H1 (cell line): ENCODE measurements around the gene CIT. TPM values are rescaled to one million over a fixed set of nuclear protein-coding genes. Genes with fewer than 3 reads are reported as not detected.

Source experiments
- CTCF ChIA-PET: fragments of 300-600 bp; sonication (Branson Sonifier 250); formaldehyde crosslinking; loops from one replicate; lab custom pipeline; 2021; ENCODE audit not compliant: partially characterized antibody; lab: Charles Lee
- POLR2A ChIA-PET: fragments of 300-600 bp; sonication (Branson Sonifier 250); formaldehyde crosslinking; loops from one replicate; lab custom pipeline; 2021; ENCODE audit warnings: inconsistent platforms; ENCODE audit not compliant: partially characterized antibody; lab: Charles Lee
- DNase-seq, 2 experiments: peaks; one replicate each; pipeline versions ENCODE4 v3.0.0 to v3.0.0-alpha.2; 2010 to 2022; ENCODE audit warnings: low spot score in 2 of 2, low read depth in 1 of 2, mixed read lengths in 1 of 2
- FAIRE-seq: peaks from 2 replicates; lab custom pipeline; 2011; peaks lifted over from hg19 to GRCh38; lab: Jason Lieb, UNC
- H2AFZ ChIP-seq: 2 replicates; pipeline ENCODE4 v1.8.1; 2012; ENCODE audit warnings: low read length, inconsistent platforms
- H2AK5ac ChIP-seq: 2 replicates; pipeline ENCODE4 v1.6.1; 2013; ENCODE audit warnings: low read depth, low read length
- H2BK120ac ChIP-seq: replicated peaks from 2 replicates; pipeline ENCODE3; 2013; ENCODE audit warnings: low read depth, low read length, inconsistent platforms
- H2BK12ac ChIP-seq: 2 replicates; pipeline ENCODE4 v1.6.1; 2013; ENCODE audit warnings: low read depth, low read length
- H2BK15ac ChIP-seq: 2 replicates; pipeline ENCODE4 v1.6.1; 2013; ENCODE audit warnings: low read length
- H2BK20ac ChIP-seq: 2 replicates; pipeline ENCODE4 v1.6.1; 2013; ENCODE audit warnings: low read length
- H2BK5ac ChIP-seq: 2 replicates; pipeline ENCODE4 v1.6.1; 2013; ENCODE audit warnings: low read depth, low read length
- H3K14ac ChIP-seq: 2 replicates; pipeline ENCODE4 v1.6.1; 2013; ENCODE audit warnings: inconsistent platforms; ENCODE audit not compliant: insufficient read length
- H3K18ac ChIP-seq: 2 replicates; pipeline ENCODE4 v1.6.1; 2013; ENCODE audit warnings: low read length; ENCODE audit errors: extremely low read depth
- H3K23ac ChIP-seq: 2 replicates; pipeline ENCODE4 v1.6.1; 2013; ENCODE audit warnings: inconsistent platforms; ENCODE audit not compliant: insufficient read length
- H3K23me2 ChIP-seq: 2 replicates; pipeline ENCODE4 v1.6.1; 2013; ENCODE audit warnings: low read depth, low read length
- H3K27ac ChIP-seq: 2 replicates; pipeline ENCODE4 v1.6.1; 2011; ENCODE audit warnings: low read depth, low read length, inconsistent platforms
- H3K27me3 ChIP-seq, 4 experiments: replicated peaks in 1 of 4; 1 replicate in 1 of 4; 2 replicates in 3 of 4; pipeline versions ENCODE4 v1.6.1 to v1.8.1; 2011 to 2013; ENCODE audit warnings: low read length in 3 of 4, mild to moderate bottlenecking in 3 of 4, inconsistent platforms in 2 of 4, mixed read lengths in 2 of 4, moderate library complexity in 1 of 4; ENCODE audit not compliant: control insufficient read depth in 3 of 4, insufficient read depth in 3 of 4; ENCODE audit errors: extremely low read depth in 1 of 4
- H3K36me3 ChIP-seq, 4 experiments: 2 replicates each; pipeline versions ENCODE4 v1.6.1 to v1.8.1; 2011 to 2013; ENCODE audit warnings: mild to moderate bottlenecking in 4 of 4, low read length in 3 of 4, moderate library complexity in 2 of 4, control low read depth in 1 of 4, inconsistent platforms in 1 of 4; ENCODE audit not compliant: insufficient read depth in 4 of 4, control insufficient read depth in 2 of 4
- H3K4ac ChIP-seq: replicated peaks from 2 replicates; pipeline ENCODE3; 2013; ENCODE audit warnings: low read length, low read depth, mixed read lengths, inconsistent platforms; ENCODE audit not compliant: insufficient read length
- H3K4me1 ChIP-seq, 4 experiments: replicated peaks in 1 of 4; 1 replicate in 1 of 4; 2 replicates in 3 of 4; pipeline versions ENCODE4 v1.6.1 to v1.8.1; 2011 to 2013; ENCODE audit warnings: low read length in 3 of 4, inconsistent platforms in 2 of 4, mixed read lengths in 1 of 4; ENCODE audit not compliant: insufficient read depth in 4 of 4, control insufficient read depth in 3 of 4
- H3K4me2 ChIP-seq, 2 experiments: 2 replicates each; pipeline versions ENCODE4 v1.6.1 to v1.8.1; 2011 to 2013; ENCODE audit warnings: low read depth in 2 of 2, low read length in 2 of 2, control low read depth in 1 of 2, inconsistent platforms in 1 of 2, mild to moderate bottlenecking in 1 of 2; ENCODE audit not compliant: insufficient read depth in 1 of 2
- H3K4me3 ChIP-seq, 4 experiments: fragments of 200-600, 300-600 bp in 1 of 4; sonication (generic), shearing (Covaris generic), sonication (Bioruptor Twin) in 1 of 4; 2 replicates each; pipeline versions ENCODE4 v1.5.1 to v1.8.1; 2011 to 2016; ENCODE audit warnings: low read length in 4 of 4, low read depth in 3 of 4, control low read depth in 2 of 4, inconsistent platforms in 2 of 4, mild to moderate bottlenecking in 2 of 4, mixed read lengths in 1 of 4, moderate library complexity in 1 of 4; ENCODE audit not compliant: insufficient read depth in 2 of 4; ENCODE audit errors: extremely low read depth in 1 of 4
- H3K56ac ChIP-seq: replicated peaks from 2 replicates; pipeline ENCODE3; 2013; ENCODE audit warnings: low read depth, mild to moderate bottlenecking, mixed read lengths, low read length, inconsistent platforms; ENCODE audit not compliant: insufficient read length
- H3K79me1 ChIP-seq: 2 replicates; pipeline ENCODE4 v1.6.1; 2013; ENCODE audit warnings: low read depth, low read length, control low read depth
- H3K79me2 ChIP-seq, 2 experiments: 2 replicates each; pipeline versions ENCODE4 v1.6.1 to v1.8.1; 2012 to 2013; ENCODE audit warnings: low read length in 2 of 2, mild to moderate bottlenecking in 2 of 2, inconsistent platforms in 1 of 2; ENCODE audit not compliant: insufficient read depth in 2 of 2, control insufficient read depth in 1 of 2
- H3K9ac ChIP-seq, 4 experiments: replicated peaks in 1 of 4; 1 replicate in 1 of 4; 2 replicates in 3 of 4; pipeline versions ENCODE4 v1.6.1 to v1.8.1; 2011 to 2013; ENCODE audit warnings: low read depth in 3 of 4, low read length in 3 of 4, control low read depth in 2 of 4, mild to moderate bottlenecking in 2 of 4, moderate library complexity in 2 of 4, inconsistent platforms in 1 of 4; ENCODE audit errors: extremely low read depth in 1 of 4
- H3K9me3 ChIP-seq, 2 experiments: 2 replicates each; pipeline versions ENCODE4 v1.6.1 to v1.8.1; 2012 to 2013; ENCODE audit warnings: mild to moderate bottlenecking in 2 of 2, moderate library complexity in 2 of 2, control low read depth in 1 of 2, inconsistent platforms in 1 of 2, low read depth in 1 of 2, low read length in 1 of 2, mixed read lengths in 1 of 2; ENCODE audit not compliant: insufficient read depth in 2 of 2
- H4K20me1 ChIP-seq, 2 experiments: replicated peaks in 1 of 2; 2 replicates each; pipeline versions ENCODE3 to v1.8.1; 2011 to 2013; ENCODE audit warnings: inconsistent platforms in 2 of 2, low read length in 2 of 2, mild to moderate bottlenecking in 1 of 2; ENCODE audit not compliant: insufficient read depth in 2 of 2, control insufficient read depth in 1 of 2
- H4K5ac ChIP-seq: 2 replicates; pipeline ENCODE4 v1.6.1; 2013; ENCODE audit warnings: low read length, low read depth, mixed read lengths, inconsistent platforms; ENCODE audit not compliant: insufficient read length
- H4K8ac ChIP-seq: 2 replicates; pipeline ENCODE4 v1.8.0; 2013; ENCODE audit warnings: mild to moderate bottlenecking, moderate library complexity, low read length, inconsistent platforms; ENCODE audit not compliant: insufficient read depth; ENCODE audit errors: extremely low read depth
- H4K91ac ChIP-seq: replicated peaks from 2 replicates; pipeline ENCODE3; 2013; ENCODE audit warnings: low read length, mixed read lengths, inconsistent platforms; ENCODE audit not compliant: insufficient read length
- ASH2L ChIP-seq: fragments of 200-600, 300-600 bp; sonication (generic); IDR thresholded peaks from one replicate; pipeline ENCODE4 v1.7.1; 2017; ENCODE audit warnings: low read length
- CREB1 ChIP-seq: IDR thresholded peaks from 2 replicates; pipeline ENCODE4 v1.6.1; 2012; ENCODE audit warnings: inconsistent platforms
- CTBP2 ChIP-seq: IDR thresholded peaks from 2 replicates; pipeline ENCODE4 v1.7.0; 2011; ENCODE audit warnings: borderline replicate concordance, mild to moderate bottlenecking, moderate library complexity, mixed read lengths, low read length; ENCODE audit not compliant: insufficient read depth, insufficient read length
- EZH2 ChIP-seq: fragments of 200-600 bp; sonication (generic); IDR thresholded peaks from 2 replicates; pipeline ENCODE4 v1.7.1; 2012; ENCODE audit warnings: low read depth, mild to moderate bottlenecking, moderate library complexity, low read length, inconsistent platforms; ENCODE audit not compliant: severe bottlenecking
- GTF2F1 ChIP-seq: IDR thresholded peaks from 2 replicates; pipeline ENCODE4 v1.6.1; 2012; ENCODE audit warnings: low read depth, low read length, improper control_type of control experiment, borderline replicate concordance
- JUND ChIP-seq: IDR thresholded peaks from 2 replicates; pipeline ENCODE4 v1.6.1; 2011; ENCODE audit warnings: mild to moderate bottlenecking, improper control_type of control experiment, low read length
- KDM5A ChIP-seq: fragments of 200-600 bp; IDR thresholded peaks from 2 replicates; pipeline ENCODE4 v1.7.1; 2012; ENCODE audit warnings: mild to moderate bottlenecking, low read length, inconsistent platforms, mixed read lengths
- POU5F1 ChIP-seq: IDR thresholded peaks from 2 replicates; pipeline ENCODE4 v1.6.1; 2011; ENCODE audit warnings: low read depth, mild to moderate bottlenecking, low read length, moderate library complexity
- RBBP5 ChIP-seq: IDR thresholded peaks from 2 replicates; pipeline ENCODE4 v1.7.1; 2012; ENCODE audit warnings: low read depth, mild to moderate bottlenecking, inconsistent platforms, low read length, moderate library complexity, borderline replicate concordance
- RXRA ChIP-seq: IDR thresholded peaks from 2 replicates; pipeline ENCODE4 v1.6.1; 2011; ENCODE audit warnings: low read depth, mild to moderate bottlenecking, low read length, moderate library complexity; ENCODE audit not compliant: insufficient read depth
- SIX5 ChIP-seq: IDR thresholded peaks from 2 replicates; pipeline ENCODE4 v1.6.1; 2011; ENCODE audit warnings: mild to moderate bottlenecking, low read depth, low read length
- SP4 ChIP-seq: IDR thresholded peaks from 2 replicates; pipeline ENCODE4 v1.6.1; 2012; ENCODE audit warnings: low read length, inconsistent platforms
- TCF12 ChIP-seq: IDR thresholded peaks from 2 replicates; pipeline ENCODE4 v1.6.1; 2011; ENCODE audit warnings: low read depth, mild to moderate bottlenecking, low read length
- WGBS, 2 experiments: shearing (Covaris generic) in 1 of 2; methylation state at CpG; one replicate each; pipeline versions ENCODE4 v1.1.6 to v1.1.7; 2013 to 2015; ENCODE audit warnings: low lambda C conversion rate in 2 of 2, mixed read lengths in 2 of 2, inconsistent platforms in 1 of 2, low coverage in 1 of 2, missing lambda C conversion rate in 1 of 2; ENCODE audit not compliant: insufficient replicate concordance in 2 of 2, insufficient coverage in 1 of 2, insufficient read length in 1 of 2; ENCODE audit errors: extremely low coverage in 1 of 2, missing lambda C conversion rate in 1 of 2; 5-methylcytosine and 5-hydroxymethylcytosine counted together
- polyA plus RNA-seq, 7 experiments: library from polyadenylated mRNA; depleted of rRNA in 3 of 7; stranded (reverse) in 5 of 7; unstranded in 2 of 7; fragments of >200 nt in 5 of 7; fragments of 200-250 nt in 2 of 7; gene quantifications; 1 replicate in 5 of 7; 2 replicates in 1 of 7; 4 replicates in 1 of 7; pipeline versions ENCODE4 v1.2.1 to v1.2.3, GENCODE V29; 2011 to 2013; ENCODE audit warnings: missing spikeins in 2 of 7, mixed read lengths in 2 of 7
- total RNA-seq: library from RNA; stranded (reverse); fragmentation: NEBNext Ultra II Directional; extraction: Animal tissue kit (Norgen Biotek cat#: 25700); gene quantifications from 2 replicates; pipeline ENCODE4 v1.2.1, GENCODE V29; 2021
- TF ChIP-seq, protein P1 (sequence below): IDR thresholded peaks from 2 replicates; pipeline ENCODE4 v1.6.1; 2012; ENCODE audit warnings: inconsistent platforms

Gene CIT
- total and polyA plus RNA-seq, 2 of the 8 experiments (the other 6 are each of a cell fraction or from before 2014, with no cell fraction given) = 17.1 to 60.9 TPM

DNA sequence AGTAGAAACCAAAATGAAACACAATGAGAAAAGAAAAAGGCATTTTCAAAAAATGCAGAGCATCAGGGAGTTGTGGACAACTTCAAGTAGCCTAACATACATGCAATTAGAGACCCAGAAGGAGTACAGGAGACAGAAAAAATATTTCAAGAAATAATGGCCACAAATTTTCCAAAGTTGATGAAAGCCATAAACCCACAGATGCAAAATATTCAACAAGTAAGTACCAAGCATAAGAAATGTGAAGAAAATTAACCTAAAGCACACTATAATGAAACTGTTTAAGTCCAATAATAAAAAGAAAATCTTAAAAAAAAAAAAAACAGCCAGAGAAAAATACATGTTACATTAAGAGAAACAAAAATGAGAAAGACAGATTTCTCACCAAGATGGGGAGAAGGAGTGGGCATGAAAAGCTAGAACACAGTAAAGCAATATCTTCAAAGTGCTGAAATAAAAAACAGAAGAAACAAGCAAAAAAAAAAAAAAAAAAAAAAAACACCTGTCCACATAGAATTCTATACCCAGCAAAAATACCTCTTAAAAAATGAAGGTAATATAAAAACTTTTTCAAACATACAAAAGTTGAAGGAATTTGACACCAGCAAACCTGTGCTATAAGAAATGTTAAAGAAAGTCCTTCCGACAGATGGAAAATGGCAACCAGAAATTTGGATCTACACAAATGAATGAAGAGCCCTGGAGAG is 132.1 kb downstream of the CIT start:
- Histone ChIP-seq H4K5ac (no peak overlapping the region), H2BK20ac (no peak overlapping the region), H3K4me1 (no peaks in the 10 kb centered on the region), H3K14ac (no peak overlapping the region), H2BK12ac (no peak overlapping the region), H3K9me3 (peaks cover 2 to 17% of the 10 kb centered on the region in 2 experiments; a peak in 1 of 4 replicates), H4K91ac (no peak overlapping the region), H3K27ac (no peak overlapping the region), H3K18ac (no peak overlapping the region), H2BK5ac (no peak overlapping the region), H2BK120ac (no peak overlapping the region), H3K23me2 (no peaks in the 10 kb centered on the region), H3K56ac (no peak overlapping the region), H4K20me1 (peaks cover 0 to 1% of the 10 kb centered on the region in 2 experiments), H2AFZ (no peak overlapping the region), H2AK5ac (no peak overlapping the region), H3K23ac (no peak overlapping the region), H3K4me3 (no peak overlapping the region), H3K4ac (no peak overlapping the region), H2BK15ac (no peak overlapping the region), H3K4me2 (no peak overlapping the region), H3K9ac (no peak overlapping the region), H3K79me1 (no peaks in the 10 kb centered on the region), H3K79me2 (no peaks in the 10 kb centered on the region), H3K27me3 (no peaks in the 10 kb centered on the region), H4K8ac (no peak overlapping the region), H3K36me3 (peaks cover under 1 to 37% (median 23%) of the 10 kb centered on the region in 4 experiments; a peak in 7 of 8 replicates)
- DNase-seq (no peak), FAIRE-seq (no peak)
- ChIA-PET POLR2A (no interaction called here), CTCF (interaction anchor here (0.6 kb wide), 2 partner anchors 45 to 208 kb away, joined by 3 to 4 read pairs; no protein-coding TSS in a partner anchor)
- 100% methylated on average over 1 of the region's 1 CpG; no CpG with 5 or more reads in 1 of the 2 experiments for WGBS, 2 experiments
- TF ChIP-seq POU5F1 (no peak), RXRA (no peak), TCF12 (no peak), EZH2 (no peak), KDM5A (no peak), CREB1 (no peak), SIX5 (no peak), RBBP5 (no peak), SP4 (no peak), ASH2L (no peak), JUND (no peak), GTF2F1 (no peak), CTBP2 (no peak)
- TF ChIP-seq, protein P1, sequence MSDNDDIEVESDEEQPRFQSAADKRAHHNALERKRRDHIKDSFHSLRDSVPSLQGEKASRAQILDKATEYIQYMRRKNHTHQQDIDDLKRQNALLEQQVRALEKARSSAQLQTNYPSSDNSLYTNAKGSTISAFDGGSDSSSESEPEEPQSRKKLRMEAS = no peak
